K562 (cell line): ENCODE data around the gene WDR90. TPM values are rescaled to one million over a fixed set of nuclear protein-coding genes. Genes with fewer than 3 reads are reported as not detected.
A peak's percentile ranks its signal among the peaks of the same experiment; 100 is the strongest.

Source experiments
- CHD1 ChIP-seq: fragments of 200-600 bp; sonication (generic); IDR thresholded peaks from one replicate; pipeline ENCODE4 v1.6.1; 2012; ENCODE audit warnings: mild to moderate bottlenecking, moderate library complexity, low read length, inconsistent platforms
- E2F6 ChIP-seq, 2 experiments: IDR thresholded peaks; 2 replicates each; pipeline ENCODE4 v1.6.1; 2011; ENCODE audit warnings: borderline replicate concordance in 1 of 2, control low read depth in 1 of 2, low read depth in 1 of 2, low read length in 1 of 2, mild to moderate bottlenecking in 1 of 2, mixed read lengths in 1 of 2, moderate library complexity in 1 of 2; ENCODE audit not compliant: insufficient read depth in 1 of 2, insufficient read length in 1 of 2, poor library complexity in 1 of 2, severe bottlenecking in 1 of 2; ENCODE audit errors: extremely low read depth in 1 of 2
- ETV1 ChIP-seq: fragments of 450-650 bp; conservative IDR thresholded peaks from 2 replicates; pipeline ENCODE4 v1.6.1; 2016; ENCODE audit warnings: missing genetic modification characterization, control low read depth, low read depth, missing compliant biosample characterization
- MED1 ChIP-seq: sonication (generic); formaldehyde crosslinking; IDR thresholded peaks from 2 replicates; pipeline ENCODE4 v1.8.1; 2023; ENCODE audit warnings: missing genetic modification reagents, borderline replicate concordance
- MIER1 ChIP-seq: fragments of 450-650 bp; IDR thresholded peaks from 2 replicates; pipeline ENCODE4 v1.6.1; 2016; ENCODE audit warnings: antibody characterized with exemption, mild to moderate bottlenecking, low read depth
- MTA1 ChIP-seq: fragments of 450-650 bp; IDR thresholded peaks from 2 replicates; pipeline ENCODE4 v1.6.1; 2017; ENCODE audit warnings: borderline replicate concordance
- MYNN ChIP-seq, 2 experiments: sonication (generic); formaldehyde crosslinking in 1 of 2; IDR thresholded peaks; 2 replicates each; pipeline versions ENCODE4 v1.5.0 to v1.6.1; 2016 to 2020; ENCODE audit warnings: antibody characterized with exemption in 1 of 2, missing genetic modification reagents in 1 of 2
- NCOA2 ChIP-seq, 2 experiments: fragments of 450-650 bp; IDR thresholded peaks; 2 replicates each; pipeline ENCODE4 v1.6.1; 2018; ENCODE audit warnings: mild to moderate bottlenecking in 2 of 2, moderate library complexity in 1 of 2; ENCODE audit not compliant: partially characterized antibody in 2 of 2
- NONO ChIP-seq, 2 experiments: fragments of 200-400 bp in 1 of 2; fragments of 450-650 bp in 1 of 2; formaldehyde crosslinking in 1 of 2; IDR thresholded peaks; 2 replicates each; pipeline ENCODE4 v1.6.1; 2017; ENCODE audit warnings: low read depth in 2 of 2, mild to moderate bottlenecking in 2 of 2, moderate library complexity in 2 of 2, low read length in 1 of 2
- NR2C1 ChIP-seq, 2 experiments: fragments of 450-650 bp; IDR thresholded peaks; 2 replicates each; pipeline ENCODE4 v1.6.1; 2017; ENCODE audit warnings: mild to moderate bottlenecking in 2 of 2, antibody characterized with exemption in 1 of 2, inconsistent platforms in 1 of 2, missing compliant biosample characterization in 1 of 2, missing genetic modification characterization in 1 of 2
- OTX1 ChIP-seq: fragments of 450-650 bp; formaldehyde crosslinking; IDR thresholded peaks from 2 replicates; pipeline ENCODE4 v1.4.0; 2022; ENCODE audit warnings: mild to moderate bottlenecking
- PHF20 ChIP-seq: fragments of 450-650 bp; IDR thresholded peaks from 2 replicates; pipeline ENCODE4 v1.6.1; 2018; ENCODE audit not compliant: partially characterized antibody
- PHF8 ChIP-seq: fragments of 200-600 bp; sonication (generic); IDR thresholded peaks from 2 replicates; pipeline ENCODE4 v1.6.1; 2012; ENCODE audit warnings: mixed run types, mild to moderate bottlenecking, inconsistent platforms, low read length, moderate library complexity, borderline replicate concordance
- RREB1 ChIP-seq: fragments of 250-450 bp; sonication (Bioruptor Pico); IDR thresholded peaks from 2 replicates; pipeline ENCODE4 v1.4.0; 2020
- SMAD4 ChIP-seq: fragments of 250-450 bp; sonication (Bioruptor Pico); conservative IDR thresholded peaks from 2 replicates; pipeline ENCODE4 v1.8.0; 2021; ENCODE audit warnings: inconsistent platforms, mild to moderate bottlenecking, moderate library complexity
- THRB ChIP-seq: fragments of 450-650 bp; formaldehyde crosslinking; conservative IDR thresholded peaks from 2 replicates; pipeline ENCODE4 v1.4.0; 2022; ENCODE audit warnings: mild to moderate bottlenecking, missing genetic modification characterization
- ZNF780A ChIP-seq: fragments of 250-450 bp; sonication (Bioruptor Pico); IDR thresholded peaks from 2 replicates; pipeline ENCODE4 v1.5.0; 2021; ENCODE audit warnings: mild to moderate bottlenecking
- polyA plus RNA-seq, 8 experiments: library from polyadenylated mRNA; depleted of rRNA in 4 of 8; stranded (reverse) in 5 of 8; unstranded in 3 of 8; fragments of >200 nt; fragmentation: Nextera tagmentation in 2 of 8; fragmentation: Illumina TruSeq in 1 of 8; extraction: Ambion mirVana in 2 of 8; extraction: Trizol in 1 of 8; gene quantifications; 2 replicates each; pipeline versions ENCODE4 v1.2.1 to v1.2.3, GENCODE V29; 2011 to 2014; ENCODE audit warnings: inconsistent platforms in 1 of 8, missing spikeins in 1 of 8
- total RNA-seq, 7 experiments: library from RNA; depleted of rRNA in 6 of 7; stranded (reverse); fragments of >200 nt in 6 of 7; fragmentation: Illumina TruSeq in 2 of 7; extraction: Trizol in 2 of 7; gene quantifications; 2 replicates each; pipeline versions ENCODE4 v1.2.1 to v1.2.3, GENCODE V29; 2011 to 2021; ENCODE audit warnings: low replicate concordance in 1 of 7

The WDR90 gene
- total and polyA plus RNA-seq, 9 of the 15 experiments (the other 6 are each of a cell fraction or from before 2014, with no cell fraction given): 0.44 to 12.6 (median 3.3) TPM

- TF ChIP-seq SMAD4 (CRISPR knock-in tag): peak; percentile 83
- TF ChIP-seq ZNF780A (CRISPR knock-in tag): no peak
- peak; percentile 29; the same call in 1 of the 2 replicates for TF ChIP-seq MYNN (IDR thresholded peaks at IDR 0.05)
- no peak for TF ChIP-seq MYNN (CRISPR knock-in tag; IDR thresholded peaks at IDR 0.05)
- TF ChIP-seq E2F6 (IDR thresholded peaks at IDR 0.05; ENCODE audit: borderline replicate concordance in 1 of 2, extremely low read depth in 1 of 2, insufficient read depth in 1 of 2, insufficient read length in 1 of 2, low read depth in 1 of 2, low read length in 1 of 2, poor library complexity in 1 of 2, severe bottlenecking in 1 of 2): peak in 1 of 2 experiments; percentile 65
- peak; percentile 21; the same call in 1 of the 2 replicates for TF ChIP-seq ETV1
- TF ChIP-seq OTX1: peak; percentile 73; the same call in 1 of the 2 replicates
- TF ChIP-seq NCOA2 (IDR thresholded peaks at IDR 0.05; ENCODE audit: partially characterized antibody in 2 of 2): no peak
- TF ChIP-seq PHF20: peak; percentile 17
- TF ChIP-seq PHF8: peak; percentile 42; the same call in 1 of the 2 replicates
- TF ChIP-seq THRB: 0 out of 2 replicates have a peak, but pooled peaks have one; percentile 56
- TF ChIP-seq RREB1 (CRISPR knock-in tag): no peak
- TF ChIP-seq MTA1: peak; percentile 55; the same call in 1 of the 2 replicates
- TF ChIP-seq MED1: no peak
- no peak for TF ChIP-seq MIER1
- no peak for TF ChIP-seq NONO (IDR thresholded peaks at IDR 0.05; ENCODE audit: low read depth in 2 of 2, low read length in 1 of 2)
- peak; percentile 50 for TF ChIP-seq CHD1
- TF ChIP-seq NR2C1 (IDR thresholded peaks at IDR 0.05): no peak
- TF ChIP-seq NR2C1 (tag; IDR thresholded peaks at IDR 0.05): no peak
Observed at GRCh38 chr16:674968-675883, 26.1 kb downstream of the WDR90 start, which contains the start of gene RHBDL1 (continued).
